OCI-LY1 (cell line): ENCODE measurements around the gene MOCS3.

Experiments used
- H2AFZ ChIP-seq: fragments of 200-600 bp; sonication (generic), shearing (Covaris generic); 2 replicates; pipeline ENCODE4 v1.6.0; 2014; ENCODE audit warnings: antibody characterized with exemption, mild to moderate bottlenecking, low read length
- H3F3A ChIP-seq: fragments of 200-600 bp; sonication (generic), shearing (Covaris generic); 2 replicates; pipeline ENCODE4 v1.6.0; 2014; ENCODE audit warnings: mild to moderate bottlenecking, antibody characterized with exemption, low read length, moderate library complexity; ENCODE audit not compliant: insufficient read depth
- H3K27ac ChIP-seq: fragments of 200-600 bp; sonication (generic); 2 replicates; pipeline ENCODE4 v1.5.1; 2014; ENCODE audit warnings: low read length, mixed run types, mild to moderate bottlenecking, low read depth; ENCODE audit not compliant: poor library complexity, severe bottlenecking
- H3K27me3 ChIP-seq: fragments of 200-600 bp; sonication (generic); 2 replicates; pipeline ENCODE4 v1.6.0; 2014; ENCODE audit warnings: antibody characterized with exemption, mild to moderate bottlenecking, low read length, moderate library complexity; ENCODE audit not compliant: insufficient read depth
- H3K36me3 ChIP-seq: fragments of 200-600 bp; sonication (generic); 2 replicates; pipeline ENCODE4 v1.6.1; 2014; ENCODE audit warnings: mild to moderate bottlenecking, antibody characterized with exemption, low read length, moderate library complexity, mixed read lengths; ENCODE audit not compliant: insufficient read depth
- H3K4me1 ChIP-seq: fragments of 200-600 bp; sonication (generic); 2 replicates; pipeline ENCODE4 v1.5.1; 2014; ENCODE audit warnings: mild to moderate bottlenecking, low read length, moderate library complexity; ENCODE audit not compliant: insufficient read depth, severe bottlenecking
- H3K4me2 ChIP-seq: fragments of 200-600 bp; sonication (generic), shearing (Covaris generic); 2 replicates; pipeline ENCODE4 v1.6.1; 2014; ENCODE audit warnings: low read length
- H3K4me3 ChIP-seq: fragments of 200-600 bp; sonication (generic); 2 replicates; pipeline ENCODE4 v1.5.1; 2014; ENCODE audit warnings: low read length, low read depth, mild to moderate bottlenecking, mixed read lengths; ENCODE audit not compliant: poor library complexity, severe bottlenecking
- H3K79me2 ChIP-seq: fragments of 200-600 bp; shearing (Covaris generic); 2 replicates; pipeline ENCODE4 v1.6.1; 2016; ENCODE audit warnings: mixed run types, low read length, mixed read lengths; ENCODE audit not compliant: insufficient read depth
- H3K9ac ChIP-seq: fragments of 200-600 bp; sonication (generic), shearing (Covaris generic); 2 replicates; pipeline ENCODE4 v1.6.1; 2014; ENCODE audit warnings: mild to moderate bottlenecking, low read length, mixed read lengths
- H3K9me2 ChIP-seq: fragments of 200-600 bp; sonication (generic), shearing (Covaris generic); 2 replicates; pipeline ENCODE4 v1.6.1; 2014; ENCODE audit warnings: low read depth, mild to moderate bottlenecking, low read length, mixed read lengths
- H3K9me3 ChIP-seq: fragments of 200-600 bp; shearing (Covaris generic); 2 replicates; pipeline ENCODE4 v1.6.1; 2014; ENCODE audit warnings: low read length, mixed read lengths
- H4K20me1 ChIP-seq: fragments of 200-600 bp; sonication (generic), shearing (Covaris generic); 2 replicates; pipeline ENCODE4 v1.6.0; 2016; ENCODE audit warnings: mild to moderate bottlenecking, low read length; ENCODE audit not compliant: insufficient read depth
- CTCF ChIP-seq: fragments of 200-600 bp; sonication (generic), shearing (Covaris generic); IDR thresholded peaks from 2 replicates; pipeline ENCODE4 v1.5.1; 2017; ENCODE audit warnings: mild to moderate bottlenecking, antibody characterized with exemption, low read length, moderate library complexity, mixed read lengths
- EZH2 ChIP-seq: fragments of 200-600 bp; sonication (generic), shearing (Covaris generic); IDR thresholded peaks from 2 replicates; pipeline ENCODE4 v1.8.0; 2017; ENCODE audit warnings: borderline replicate concordance, mixed run types, mild to moderate bottlenecking, antibody characterized with exemption, low read length, moderate library complexity, mixed read lengths

The MOCS3 gene

GRCh38 chr20:50958615-50959542 lies at the start of gene MOCS3:
Gene MOCS3, plus strand, starts transcription at chr20:50958818. Its CDS starts 25 bp downstream, at chr20:50958843.
- no peaks in the 10 kb centered on the region for H3K27me3 ChIP-seq
- H3K9me2 ChIP-seq: no peaks in the 10 kb centered on the region
- peaks cover 37% of the 10 kb centered on the region for H3K4me1 ChIP-seq
- peak within 1 kb of the TSS; percentile 94 for H3K4me3 ChIP-seq
- no peaks in the 10 kb centered on the region for H3K9me3 ChIP-seq
- TF ChIP-seq EZH2 (no peak), CTCF (no peak)
- peak within 1 kb of the TSS; percentile 66 for H3K27ac ChIP-seq
- H3F3A ChIP-seq: no peaks in the 10 kb centered on the region
- H2AFZ ChIP-seq: no peak within 1 kb of the TSS
- peaks cover 29% of the 10 kb centered on the region for H3K36me3 ChIP-seq
- peak within 1 kb of the TSS; percentile 98 for H3K4me2 ChIP-seq
- peaks cover 5% of the 10 kb centered on the region; the same call in 1 of the 2 replicates for H4K20me1 ChIP-seq
- H3K79me2 ChIP-seq: peaks cover 44% of the 10 kb centered on the region
- H3K9ac ChIP-seq: peak within 1 kb of the TSS; percentile 91

GRCh38 chr20:50909413-50909812 lies 49.2 kb upstream of the MOCS3 start:
- TF ChIP-seq EZH2: no peak
- no peak for TF ChIP-seq CTCF
- no peak overlapping the region for H3K9ac ChIP-seq
- no peak overlapping the region for H3K27ac ChIP-seq
- no peaks in the 10 kb centered on the region for H3K27me3 ChIP-seq
- H2AFZ ChIP-seq: no peak overlapping the region
- H3K4me3 ChIP-seq: no peak overlapping the region
- no peaks in the 10 kb centered on the region for H3F3A ChIP-seq
- H3K79me2 ChIP-seq: peaks cover 99% of the 10 kb centered on the region
- H3K36me3 ChIP-seq: peaks cover 71% of the 10 kb centered on the region
- peaks cover 11% of the 10 kb centered on the region; the same call in 1 of the 2 replicates for H4K20me1 ChIP-seq
- no peaks in the 10 kb centered on the region for H3K4me1 ChIP-seq
- no peaks in the 10 kb centered on the region for H3K9me2 ChIP-seq
- no peaks in the 10 kb centered on the region for H3K9me3 ChIP-seq
- H3K4me2 ChIP-seq: no peak overlapping the region

- H3K4me3 ChIP-seq: no peak overlapping the region
- H3K27ac ChIP-seq: no peak overlapping the region
- H3K36me3 ChIP-seq: peaks cover 76% of the 10 kb centered on the region
- no peak overlapping the region for H3K9ac ChIP-seq
- peaks cover 11% of the 10 kb centered on the region; the same call in 1 of the 2 replicates for H4K20me1 ChIP-seq
- TF ChIP-seq CTCF: no peak
- no peak for TF ChIP-seq EZH2
- H2AFZ ChIP-seq: no peak overlapping the region
- no peaks in the 10 kb centered on the region for H3K27me3 ChIP-seq
- peaks cover 99% of the 10 kb centered on the region for H3K79me2 ChIP-seq
- H3K4me2 ChIP-seq: no peak overlapping the region
- H3K4me1 ChIP-seq: peaks cover 10% of the 10 kb centered on the region
- H3K9me3 ChIP-seq: no peaks in the 10 kb centered on the region
- H3F3A ChIP-seq: no peaks in the 10 kb centered on the region
- no peaks in the 10 kb centered on the region for H3K9me2 ChIP-seq
Observed at GRCh38 chr20:50911030-50911429, 47.6 kb upstream of the MOCS3 start.
